OCI-LY1 (cell line): ENCODE data around the gene RNF214.

Source experiments
- H2AFZ ChIP-seq: fragments of 200-600 bp; sonication (generic), shearing (Covaris generic); 2 replicates; pipeline ENCODE4 v1.6.0; 2014; ENCODE audit warnings: antibody characterized with exemption, mild to moderate bottlenecking, low read length
- H3F3A ChIP-seq: fragments of 200-600 bp; sonication (generic), shearing (Covaris generic); 2 replicates; pipeline ENCODE4 v1.6.0; 2014; ENCODE audit warnings: mild to moderate bottlenecking, antibody characterized with exemption, low read length, moderate library complexity; ENCODE audit not compliant: insufficient read depth
- H3K27ac ChIP-seq: fragments of 200-600 bp; sonication (generic); 2 replicates; pipeline ENCODE4 v1.5.1; 2014; ENCODE audit warnings: low read length, mixed run types, mild to moderate bottlenecking, low read depth; ENCODE audit not compliant: poor library complexity, severe bottlenecking
- H3K27me3 ChIP-seq: fragments of 200-600 bp; sonication (generic); 2 replicates; pipeline ENCODE4 v1.6.0; 2014; ENCODE audit warnings: antibody characterized with exemption, mild to moderate bottlenecking, low read length, moderate library complexity; ENCODE audit not compliant: insufficient read depth
- H3K36me3 ChIP-seq: fragments of 200-600 bp; sonication (generic); 2 replicates; pipeline ENCODE4 v1.6.1; 2014; ENCODE audit warnings: mild to moderate bottlenecking, antibody characterized with exemption, low read length, moderate library complexity, mixed read lengths; ENCODE audit not compliant: insufficient read depth
- H3K4me1 ChIP-seq: fragments of 200-600 bp; sonication (generic); 2 replicates; pipeline ENCODE4 v1.5.1; 2014; ENCODE audit warnings: mild to moderate bottlenecking, low read length, moderate library complexity; ENCODE audit not compliant: insufficient read depth, severe bottlenecking
- H3K4me2 ChIP-seq: fragments of 200-600 bp; sonication (generic), shearing (Covaris generic); 2 replicates; pipeline ENCODE4 v1.6.1; 2014; ENCODE audit warnings: low read length
- H3K4me3 ChIP-seq: fragments of 200-600 bp; sonication (generic); 2 replicates; pipeline ENCODE4 v1.5.1; 2014; ENCODE audit warnings: low read length, low read depth, mild to moderate bottlenecking, mixed read lengths; ENCODE audit not compliant: poor library complexity, severe bottlenecking
- H3K79me2 ChIP-seq: fragments of 200-600 bp; shearing (Covaris generic); 2 replicates; pipeline ENCODE4 v1.6.1; 2016; ENCODE audit warnings: mixed run types, low read length, mixed read lengths; ENCODE audit not compliant: insufficient read depth
- H3K9ac ChIP-seq: fragments of 200-600 bp; sonication (generic), shearing (Covaris generic); 2 replicates; pipeline ENCODE4 v1.6.1; 2014; ENCODE audit warnings: mild to moderate bottlenecking, low read length, mixed read lengths
- H3K9me2 ChIP-seq: fragments of 200-600 bp; sonication (generic), shearing (Covaris generic); 2 replicates; pipeline ENCODE4 v1.6.1; 2014; ENCODE audit warnings: low read depth, mild to moderate bottlenecking, low read length, mixed read lengths
- H3K9me3 ChIP-seq: fragments of 200-600 bp; shearing (Covaris generic); 2 replicates; pipeline ENCODE4 v1.6.1; 2014; ENCODE audit warnings: low read length, mixed read lengths
- H4K20me1 ChIP-seq: fragments of 200-600 bp; sonication (generic), shearing (Covaris generic); 2 replicates; pipeline ENCODE4 v1.6.0; 2016; ENCODE audit warnings: mild to moderate bottlenecking, low read length; ENCODE audit not compliant: insufficient read depth
- EZH2 ChIP-seq: fragments of 200-600 bp; sonication (generic), shearing (Covaris generic); IDR thresholded peaks from 2 replicates; pipeline ENCODE4 v1.8.0; 2017; ENCODE audit warnings: borderline replicate concordance, mixed run types, mild to moderate bottlenecking, antibody characterized with exemption, low read length, moderate library complexity, mixed read lengths
- TF ChIP-seq, protein P1 (sequence below): fragments of 200-600 bp; sonication (generic), shearing (Covaris generic); IDR thresholded peaks from 2 replicates; pipeline ENCODE4 v1.5.1; 2017; ENCODE audit warnings: mild to moderate bottlenecking, antibody characterized with exemption, low read length, moderate library complexity, mixed read lengths

The RNF214 gene

DNA sequence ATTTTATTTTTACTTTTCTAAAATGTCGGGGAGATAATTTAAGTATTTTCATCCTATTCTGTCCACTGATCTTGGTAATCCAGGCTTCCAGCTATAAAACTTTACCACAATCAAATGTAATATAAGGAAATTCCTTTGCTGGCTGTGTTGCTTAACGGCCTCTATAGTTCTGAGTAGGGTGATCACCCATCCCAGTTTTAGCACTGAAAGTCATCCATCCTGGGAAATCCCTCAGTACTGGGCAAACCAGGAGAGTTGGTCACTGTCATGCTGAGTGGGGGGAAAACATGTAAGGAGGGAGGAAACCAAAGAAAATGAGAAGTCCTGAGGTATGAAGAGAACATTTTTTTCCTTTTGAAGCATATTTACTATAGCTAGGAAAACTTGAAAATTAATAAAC is 45.9 kb downstream of the RNF214 start:
- Histone ChIP-seq H3K27me3 (no peaks in the 10 kb centered on the region), H3K4me3 (no peak overlapping the region), H3K9ac (no peak overlapping the region), H3K4me2 (no peak overlapping the region), H3K4me1 (no peaks in the 10 kb centered on the region), H4K20me1 (no peaks in the 10 kb centered on the region), H3K79me2 (no peaks in the 10 kb centered on the region), H3K9me3 (no peaks in the 10 kb centered on the region), H2AFZ (no peak overlapping the region), H3K9me2 (no peaks in the 10 kb centered on the region), H3K27ac (no peak overlapping the region), H3K36me3 (peaks cover 3% of the 10 kb centered on the region; the same call in 1 of the 2 replicates), H3F3A (no peaks in the 10 kb centered on the region)
- no peak for TF ChIP-seq EZH2
- TF ChIP-seq, protein P1, sequence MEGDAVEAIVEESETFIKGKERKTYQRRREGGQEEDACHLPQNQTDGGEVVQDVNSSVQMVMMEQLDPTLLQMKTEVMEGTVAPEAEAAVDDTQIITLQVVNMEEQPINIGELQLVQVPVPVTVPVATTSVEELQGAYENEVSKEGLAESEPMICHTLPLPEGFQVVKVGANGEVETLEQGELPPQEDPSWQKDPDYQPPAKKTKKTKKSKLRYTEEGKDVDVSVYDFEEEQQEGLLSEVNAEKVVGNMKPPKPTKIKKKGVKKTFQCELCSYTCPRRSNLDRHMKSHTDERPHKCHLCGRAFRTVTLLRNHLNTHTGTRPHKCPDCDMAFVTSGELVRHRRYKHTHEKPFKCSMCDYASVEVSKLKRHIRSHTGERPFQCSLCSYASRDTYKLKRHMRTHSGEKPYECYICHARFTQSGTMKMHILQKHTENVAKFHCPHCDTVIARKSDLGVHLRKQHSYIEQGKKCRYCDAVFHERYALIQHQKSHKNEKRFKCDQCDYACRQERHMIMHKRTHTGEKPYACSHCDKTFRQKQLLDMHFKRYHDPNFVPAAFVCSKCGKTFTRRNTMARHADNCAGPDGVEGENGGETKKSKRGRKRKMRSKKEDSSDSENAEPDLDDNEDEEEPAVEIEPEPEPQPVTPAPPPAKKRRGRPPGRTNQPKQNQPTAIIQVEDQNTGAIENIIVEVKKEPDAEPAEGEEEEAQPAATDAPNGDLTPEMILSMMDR, result no peak

- H3K4me3 ChIP-seq, result no peak overlapping the region
- H3K4me2 ChIP-seq, result no peak overlapping the region
- no peaks in the 10 kb centered on the region for H3K79me2 ChIP-seq
- no peaks in the 10 kb centered on the region for H3K27me3 ChIP-seq
- H2AFZ ChIP-seq, result no peak overlapping the region
- no peak overlapping the region for H3K27ac ChIP-seq
- TF ChIP-seq, protein P1, result no peak
- TF ChIP-seq EZH2, result no peak
- no peak overlapping the region for H3K9ac ChIP-seq
- no peaks in the 10 kb centered on the region for H4K20me1 ChIP-seq
- H3K9me2 ChIP-seq, result no peaks in the 10 kb centered on the region
- H3K9me3 ChIP-seq, result no peaks in the 10 kb centered on the region
- peaks cover 3% of the 10 kb centered on the region; the same call in 1 of the 2 replicates for H3K36me3 ChIP-seq
- H3K4me1 ChIP-seq, result no peaks in the 10 kb centered on the region
- H3F3A ChIP-seq, result no peaks in the 10 kb centered on the region
Observed at GRCh38 chr11:117279711-117280376, 47.4 kb downstream of the RNF214 start.

DNA sequence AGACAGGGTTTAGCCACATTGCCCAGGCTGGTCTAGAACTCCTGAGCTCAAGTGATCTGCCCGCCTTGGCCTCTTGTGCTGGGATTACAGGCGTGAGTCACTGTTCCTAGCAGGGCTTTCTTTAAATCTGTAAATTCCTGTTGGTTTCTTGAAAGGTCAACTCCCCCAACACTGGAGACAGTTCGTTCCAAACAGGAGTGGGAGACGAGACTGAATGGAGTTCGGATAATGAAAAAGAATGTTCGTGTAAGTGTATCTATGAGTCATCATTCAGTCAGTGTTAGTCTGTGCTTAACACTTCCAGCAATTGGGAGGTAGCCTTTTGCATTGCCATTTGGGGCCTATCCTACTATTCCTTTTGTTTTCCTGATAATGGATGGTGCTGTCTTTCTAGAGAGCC is 48.7 kb downstream of the RNF214 start:
- no peaks in the 10 kb centered on the region for H3K27me3 ChIP-seq
- H3K27ac ChIP-seq, result no peak overlapping the region
- H3K79me2 ChIP-seq, result no peaks in the 10 kb centered on the region
- no peaks in the 10 kb centered on the region for H3K9me2 ChIP-seq
- no peak overlapping the region for H3K9ac ChIP-seq
- H3K36me3 ChIP-seq, result peaks cover 7% of the 10 kb centered on the region; the same call in 1 of the 2 replicates
- no peak overlapping the region for H3K4me2 ChIP-seq
- no peak overlapping the region for H2AFZ ChIP-seq
- H3K9me3 ChIP-seq, result no peaks in the 10 kb centered on the region
- H4K20me1 ChIP-seq, result no peaks in the 10 kb centered on the region
- no peak overlapping the region for H3K4me3 ChIP-seq
- no peaks in the 10 kb centered on the region for H3K4me1 ChIP-seq
- H3F3A ChIP-seq, result no peaks in the 10 kb centered on the region
- TF ChIP-seq, protein P1, result no peak
- no peak for TF ChIP-seq EZH2
